HEK293T (cell line): ENCODE data around the gene PCBP4.

ENCODE experiments used
- CTCF ChIA-PET: fragments of 350-600 bp; formaldehyde crosslinking; extraction: SDS; loops from one replicate; lab custom pipeline; 2021; ENCODE audit warnings: antibody characterized with exemption, inconsistent platforms; lab: Yijun Ruan, JAX
- POLR2A ChIA-PET: fragments of 350-600 bp; formaldehyde crosslinking; extraction: SDS; loops from one replicate; lab custom pipeline; 2020; ENCODE audit warnings: antibody characterized with exemption, inconsistent platforms; lab: Yijun Ruan, JAX
- DNase-seq: peaks from one replicate; pipeline ENCODE4 v3.0.0; 2012; ENCODE audit warnings: mixed read lengths; ENCODE audit errors: extremely low spot score
- ARNT ChIP-seq: fragments of 450-650 bp; IDR thresholded peaks from 2 replicates; pipeline ENCODE4 v1.6.1; 2017; ENCODE audit warnings: mild to moderate bottlenecking
- BHLHE40 ChIP-seq: fragments of 450-650 bp; IDR thresholded peaks from 2 replicates; pipeline ENCODE4 v1.6.1; 2016; ENCODE audit warnings: mild to moderate bottlenecking, moderate library complexity, borderline replicate concordance
- CTBP1 ChIP-seq: fragments of 450-650 bp; IDR thresholded peaks from 2 replicates; pipeline ENCODE4 v1.6.1; 2016; ENCODE audit warnings: borderline replicate concordance
- ELF4 ChIP-seq: fragments of 450-650 bp; IDR thresholded peaks from 2 replicates; pipeline ENCODE4 v1.6.1; 2017; ENCODE audit warnings: antibody characterized with exemption
- FOXA1 ChIP-seq: fragments of 450-650 bp; IDR thresholded peaks from 2 replicates; pipeline ENCODE4 v1.6.1; 2016; ENCODE audit warnings: mild to moderate bottlenecking
- FOXK2 ChIP-seq: fragments of 450-650 bp; IDR thresholded peaks from 2 replicates; pipeline ENCODE4 v1.6.1; 2016; ENCODE audit warnings: mild to moderate bottlenecking
- FOXM1 ChIP-seq: fragments of 450-650 bp; IDR thresholded peaks from 2 replicates; pipeline ENCODE4 v1.6.1; 2017; ENCODE audit warnings: mild to moderate bottlenecking, borderline replicate concordance
- HDGF ChIP-seq: fragments of 450-650 bp; IDR thresholded peaks from 2 replicates; pipeline ENCODE4 v1.6.1; 2017; ENCODE audit warnings: antibody characterized with exemption, borderline replicate concordance
- L3MBTL2 ChIP-seq: fragments of 450-650 bp; conservative IDR thresholded peaks from 2 replicates; pipeline ENCODE4 v1.6.1; 2016; ENCODE audit warnings: mild to moderate bottlenecking
- LEF1 ChIP-seq: fragments of 450-650 bp; IDR thresholded peaks from 2 replicates; pipeline ENCODE4 v1.6.1; 2017; ENCODE audit warnings: mild to moderate bottlenecking, borderline replicate concordance
- NFRKB ChIP-seq: fragments of 450-650 bp; IDR thresholded peaks from 2 replicates; pipeline ENCODE4 v1.6.1; 2016; ENCODE audit warnings: mild to moderate bottlenecking, moderate library complexity
- SP1 ChIP-seq: fragments of 450-650 bp; IDR thresholded peaks from 2 replicates; pipeline ENCODE4 v1.6.1; 2017
- SUZ12 ChIP-seq: fragments of 450-650 bp; IDR thresholded peaks from 2 replicates; pipeline ENCODE4 v1.6.1; 2016; ENCODE audit warnings: mild to moderate bottlenecking
- TARDBP ChIP-seq: fragments of 450-650 bp; IDR thresholded peaks from 2 replicates; pipeline ENCODE4 v1.6.1; 2016
- ZNF384 ChIP-seq: fragments of 450-650 bp; IDR thresholded peaks from 2 replicates; pipeline ENCODE4 v1.6.1; 2016
- TF ChIP-seq, protein P1 (sequence below): fragments of 450-650 bp; IDR thresholded peaks from 2 replicates; pipeline ENCODE4 v1.6.1; 2016

PCBP4 gene

DNA sequence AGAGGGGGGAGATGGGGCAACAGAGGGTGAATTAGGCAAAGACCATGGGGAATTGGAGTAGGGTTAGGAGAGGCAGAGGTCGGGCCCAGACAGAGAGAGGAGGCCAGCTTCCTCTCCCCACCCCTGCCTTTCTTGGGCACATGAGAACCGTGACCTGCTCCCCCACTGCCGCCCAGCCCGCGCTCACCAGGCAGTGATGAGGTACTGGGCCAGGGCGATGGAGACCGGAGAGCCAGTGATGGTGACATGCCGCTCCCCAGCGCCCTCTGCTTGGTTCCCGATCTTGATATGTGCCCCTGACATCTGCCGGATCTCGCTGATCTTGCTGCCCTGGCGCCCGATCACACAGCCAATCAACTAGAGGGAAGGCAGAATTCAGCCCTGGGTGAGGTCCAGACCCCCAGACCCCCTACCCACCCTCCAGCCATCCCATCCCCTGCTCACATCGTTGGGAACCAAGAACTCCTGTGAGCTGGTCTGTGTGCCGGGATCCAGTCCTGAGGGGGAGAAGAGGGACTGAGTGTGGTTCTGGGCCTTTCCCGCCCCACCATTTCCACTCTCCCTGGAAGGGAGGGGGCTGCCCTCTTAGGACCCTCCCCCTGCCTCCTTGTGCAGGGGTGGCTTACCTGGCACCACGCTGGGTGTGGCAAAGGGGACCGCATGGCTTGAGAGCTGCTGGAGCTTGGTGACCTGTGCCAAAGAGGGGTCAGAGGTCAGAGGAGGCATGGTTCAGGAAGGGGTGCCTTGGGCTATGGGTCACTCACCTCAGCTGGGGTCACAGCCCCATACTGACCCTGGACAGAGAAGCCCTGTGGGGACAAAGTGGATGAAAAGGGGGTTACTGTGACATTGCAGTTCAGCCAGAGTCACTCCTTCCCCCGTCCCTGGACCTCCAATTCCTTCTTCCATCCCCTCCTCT is 8.4 kb downstream of the PCBP4 start:
- DNase-seq = no peak
- TF ChIP-seq ARNT = no peak
- TF ChIP-seq FOXA1 = no peak
- no peak for TF ChIP-seq ZNF384
- TF ChIP-seq FOXK2 = no peak
- no peak for TF ChIP-seq CTBP1
- no peak for TF ChIP-seq L3MBTL2
- TF ChIP-seq, protein P1, sequence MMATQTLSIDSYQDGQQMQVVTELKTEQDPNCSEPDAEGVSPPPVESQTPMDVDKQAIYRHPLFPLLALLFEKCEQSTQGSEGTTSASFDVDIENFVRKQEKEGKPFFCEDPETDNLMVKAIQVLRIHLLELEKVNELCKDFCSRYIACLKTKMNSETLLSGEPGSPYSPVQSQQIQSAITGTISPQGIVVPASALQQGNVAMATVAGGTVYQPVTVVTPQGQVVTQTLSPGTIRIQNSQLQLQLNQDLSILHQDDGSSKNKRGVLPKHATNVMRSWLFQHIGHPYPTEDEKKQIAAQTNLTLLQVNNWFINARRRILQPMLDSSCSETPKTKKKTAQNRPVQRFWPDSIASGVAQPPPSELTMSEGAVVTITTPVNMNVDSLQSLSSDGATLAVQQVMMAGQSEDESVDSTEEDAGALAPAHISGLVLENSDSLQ = no peak
- TF ChIP-seq BHLHE40 = no peak
- TF ChIP-seq NFRKB = no peak
- TF ChIP-seq HDGF = no peak
- TF ChIP-seq ELF4 = no peak
- no peak for TF ChIP-seq SP1
- no peak for TF ChIP-seq TARDBP
- no peak for TF ChIP-seq SUZ12
- TF ChIP-seq FOXM1 = no peak
- TF ChIP-seq LEF1 = no peak
- ChIA-PET CTCF (no interaction called here), POLR2A (no interaction called here)

DNA sequence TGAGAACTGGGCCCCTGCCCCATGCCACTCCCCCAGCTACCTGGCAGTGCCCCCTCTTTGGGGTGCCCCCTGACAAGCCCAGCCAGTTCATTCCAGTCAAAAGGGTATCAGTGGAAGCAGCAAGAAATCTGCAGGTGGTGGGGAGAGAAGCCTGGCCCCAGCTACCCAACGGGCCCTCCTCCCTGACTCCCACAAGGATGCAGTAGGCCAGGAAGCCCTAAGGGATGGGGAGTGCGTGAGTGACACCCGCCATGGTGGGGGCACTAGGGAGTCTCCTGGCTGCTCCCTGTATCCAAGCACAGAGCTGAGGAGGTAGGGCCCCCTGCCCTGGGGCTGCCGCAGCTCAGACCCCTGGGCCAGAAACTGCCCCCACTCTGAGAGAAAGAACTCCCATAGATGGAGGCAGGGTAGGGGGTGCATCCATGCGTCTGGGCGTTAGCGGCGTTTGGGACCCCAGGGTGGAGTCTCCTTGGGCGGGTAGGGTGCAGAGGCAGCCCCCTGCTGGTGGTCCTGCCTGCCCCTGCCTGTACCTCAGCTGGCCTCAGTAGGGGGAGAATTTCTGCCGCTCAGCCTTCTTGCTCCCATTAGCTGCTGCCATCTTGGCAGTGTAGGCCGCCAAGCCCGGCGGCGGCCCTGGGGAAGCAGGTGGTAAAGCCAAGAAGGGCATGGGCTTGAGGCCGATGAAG is 9.6 kb downstream of the PCBP4 start:
- TF ChIP-seq, protein P1 = no peak
- TF ChIP-seq TARDBP = no peak
- no peak for TF ChIP-seq BHLHE40
- TF ChIP-seq HDGF = no peak
- TF ChIP-seq FOXA1 = no peak
- ChIA-PET CTCF (interaction anchor here (0.6 to 1.1 kb wide), 2 partner anchors 15 to 19 kb away, joined by 3 read pairs; partner anchors contain the start of gene PARP3), POLR2A (interaction anchor here (0.6 to 1.0 kb wide), 2 partner anchors 16 to 38 kb away, joined by 3 to 4 read pairs; partner anchors contain the start of genes ABHD14B and RPL29)
- no peak for DNase-seq

GRCh38 chr3:51955893-51956770 is 11.1 kb downstream of the PCBP4 start:
- no peak for DNase-seq
- CTCF ChIA-PET = no interaction called here
- TF ChIP-seq ZNF384 (no peak), CTBP1 (no peak), FOXM1 (no peak), TARDBP (no peak), SP1 (no peak), HDGF (no peak), FOXK2 (no peak), ELF4 (no peak), ARNT (no peak), BHLHE40 (no peak), NFRKB (no peak), SUZ12 (no peak), FOXA1 (no peak), LEF1 (no peak), L3MBTL2 (no peak)
- TF ChIP-seq, protein P1 = no peak
- POLR2A ChIA-PET = no interaction called here

- TF ChIP-seq FOXK2 (no peak), NFRKB (no peak), SUZ12 (no peak), L3MBTL2 (no peak), ELF4 (no peak), BHLHE40 (no peak), CTBP1 (no peak)
- ChIA-PET CTCF (no interaction called here), POLR2A (no interaction called here)
- no peak for DNase-seq
Measured at GRCh38 chr3:51955175-51955892, 11.9 kb downstream of the PCBP4 start, which contains the start of gene GPR62. GPR62 (plus strand) TSS chr3:51955381; CDS start chr3:51955653, 272 bp downstream.
